NCI-H2029 (cell line): Measurements from ENCODE around the gene NDUFS7.
A peak's percentile ranks its signal among the peaks of the same experiment; 100 is the strongest.
"Not testable (repeated sequence)": the region's sequence is repeated elsewhere in the genome, so short reads cannot be mapped to it uniquely, and the experiment has no call there.

Experiments
- DNase-seq: peaks from one replicate; lab custom pipeline; 2025; lab: John Stamatoyannopoulos, UW

Gene NDUFS7

GRCh38 chr19:1434040-1434366 lies 50.3 kb downstream of the NDUFS7 start:
- DNase-seq: no peak

- no peak for DNase-seq
These were observed 50.9 kb downstream of the NDUFS7 start for GRCh38 chr19:1434577-1435060.

GRCh38 chr19:1435378-1435989 lies 51.8 kb downstream of the NDUFS7 start:
- DNase-seq: no peak

GRCh38 chr19:1437609-1438008 lies 53.9 kb downstream of the NDUFS7 start:
- no peak for DNase-seq

GRCh38 chr19:1438035-1438932 lies 54.6 kb downstream of the NDUFS7 start, which contains the start of gene RPS15:
RPS15 (plus strand) TSS chr19:1438396; CDS start chr19:1438426, 30 bp downstream.
- DNase-seq: peak; percentile 89

- no peak for DNase-seq
These were observed 55.2 kb downstream of the NDUFS7 start for GRCh38 chr19:1438933-1439354.

GRCh38 chr19:1439525-1440417 lies 56.1 kb downstream of the NDUFS7 start:
- not testable (repeated sequence) for DNase-seq

GRCh38 chr19:1440418-1440801 lies 56.7 kb downstream of the NDUFS7 start:
- DNase-seq: no peak

GRCh38 chr19:1441022-1441426 lies 57.3 kb downstream of the NDUFS7 start:
- DNase-seq: no peak

GRCh38 chr19:1441677-1442438 lies 58.2 kb downstream of the NDUFS7 start:
- DNase-seq: no peak
